Left ventricle myocardium inferior (tissue), 1 donor: ENCODE data around the gene SKP2. TPM values are rescaled to one million over a fixed set of nuclear protein-coding genes. Genes with fewer than 3 reads are reported as not detected.
A peak's percentile ranks its signal among the peaks of the same experiment; 100 is the strongest.

Experiments used
- DNase-seq: peaks from one replicate; pipeline ENCODE4 v3.0.0-alpha.2; 2020
- H3K27ac ChIP-seq: fragments of 200-600 bp; replicated peaks from 2 replicates; pipeline ENCODE4 v1.8.0; 2021
- H3K27me3 ChIP-seq: fragments of 200-600 bp; 2 replicates; pipeline ENCODE4 v1.8.0; 2021; ENCODE audit warnings: low read depth
- H3K36me3 ChIP-seq: fragments of 200-600 bp; 2 replicates; pipeline ENCODE4 v1.8.0; 2021
- H3K4me1 ChIP-seq: fragments of 200-600 bp; 2 replicates; pipeline ENCODE4 v1.8.0; 2021
- H3K4me3 ChIP-seq: fragments of 200-600 bp; 2 replicates; pipeline ENCODE4 v1.8.0; 2021; ENCODE audit warnings: mild to moderate bottlenecking, moderate library complexity
- H3K9me3 ChIP-seq: fragments of 200-600 bp; replicated peaks from 2 replicates; pipeline ENCODE4 v1.8.0; 2021
- CTCF ChIP-seq: fragments of 200-600 bp; IDR thresholded peaks from 2 replicates; pipeline ENCODE4 v1.8.0; 2021; ENCODE audit warnings: antibody characterized with exemption, mild to moderate bottlenecking, borderline replicate concordance
- intact Hi-C: fragments of 100-400 bp; cut with micrococcal nuclease; formaldehyde crosslinking; loops from one replicate; pipeline ENCODE4 v1.11.0; 2022
- total RNA-seq: library from RNA; stranded (reverse); fragmentation: NEBNext Ultra II Directional; extraction: Animal tissue kit (Norgen Biotek cat#: 25700); gene quantifications from one replicate; pipeline ENCODE4 v1.2.1, GENCODE V29; 2021
- donor health status: DM: no; HTN: yes; CAD: no; lungs with severe emphysema.

Gene SKP2
- total RNA-seq, 1 donor from 2014 or later, result 4.6 TPM

- peaks cover 81% of the 10 kb centered on the region for H3K4me1 ChIP-seq
- H3K27ac ChIP-seq, result no peak overlapping the region
- no peaks in the 10 kb centered on the region for H3K9me3 ChIP-seq
- intact Hi-C loops, result no loop called here
- peak overlapping the region; percentile 97 for H3K4me3 ChIP-seq
- no peak for TF ChIP-seq CTCF
- H3K27me3 ChIP-seq, result no peaks in the 10 kb centered on the region
- no peak for DNase-seq
- peaks cover 28% of the 10 kb centered on the region for H3K36me3 ChIP-seq
Measured at GRCh38 chr5:36153298-36153677, 1.4 kb downstream of the SKP2 start.

- Histone ChIP-seq H3K4me3 (peak overlapping the region; percentile 97), H3K36me3 (peaks cover 31% of the 10 kb centered on the region), H3K27ac (no peak overlapping the region), H3K4me1 (peaks cover 83% of the 10 kb centered on the region), H3K27me3 (no peaks in the 10 kb centered on the region), H3K9me3 (no peaks in the 10 kb centered on the region)
- no peak for TF ChIP-seq CTCF
- no peak for DNase-seq
- intact Hi-C loops, result no loop called here
Measured at GRCh38 chr5:36153726-36154125, 1.8 kb downstream of the SKP2 start.

GRCh38 chr5:36155291-36155690 is 3.4 kb downstream of the SKP2 start:
- no peak for DNase-seq
- Histone ChIP-seq H3K27ac (no peak overlapping the region), H3K9me3 (no peaks in the 10 kb centered on the region), H3K4me1 (peaks cover 68% of the 10 kb centered on the region), H3K36me3 (peaks cover 42% of the 10 kb centered on the region), H3K4me3 (no peak overlapping the region), H3K27me3 (no peaks in the 10 kb centered on the region)
- no peak for TF ChIP-seq CTCF
- intact Hi-C loops, result no loop called here

- Histone ChIP-seq H3K4me1 (peaks cover 59% of the 10 kb centered on the region), H3K36me3 (peaks cover 42% of the 10 kb centered on the region), H3K27me3 (no peaks in the 10 kb centered on the region), H3K4me3 (no peak overlapping the region), H3K9me3 (no peaks in the 10 kb centered on the region), H3K27ac (no peak overlapping the region)
- DNase-seq, result no peak
- TF ChIP-seq CTCF, result no peak
- intact Hi-C loops, result no loop called here
Measured at GRCh38 chr5:36156121-36156601, 4.2 kb downstream of the SKP2 start.

GRCh38 chr5:36156619-36157018 is 4.7 kb downstream of the SKP2 start:
- intact Hi-C loops, result no loop called here
- Histone ChIP-seq H3K9me3 (no peaks in the 10 kb centered on the region), H3K27me3 (no peaks in the 10 kb centered on the region), H3K4me1 (peaks cover 55% of the 10 kb centered on the region), H3K4me3 (no peak overlapping the region), H3K36me3 (peaks cover 44% of the 10 kb centered on the region), H3K27ac (no peak overlapping the region)
- no peak for TF ChIP-seq CTCF
- no peak for DNase-seq

- peaks cover 59% of the 10 kb centered on the region for H3K36me3 ChIP-seq
- no peaks in the 10 kb centered on the region for H3K27me3 ChIP-seq
- H3K4me1 ChIP-seq, result peaks cover 42% of the 10 kb centered on the region
- H3K4me3 ChIP-seq, result no peak overlapping the region
- no peak overlapping the region for H3K27ac ChIP-seq
- intact Hi-C loops, result no loop called here
- no peaks in the 10 kb centered on the region for H3K9me3 ChIP-seq
- TF ChIP-seq CTCF, result no peak
- no peak for DNase-seq
Measured at GRCh38 chr5:36158144-36158543, 6.2 kb downstream of the SKP2 start.
